Natural killer cell (primary cell): Measurements from ENCODE around the gene JPH4. TPM values are rescaled to one million over a fixed set of nuclear protein-coding genes. Genes with fewer than 3 reads are reported as not detected.
A peak's percentile ranks its signal among the peaks of the same experiment; 100 is the strongest.

Experiments
- ATAC-seq, 3 donors: fragments of 150-1000 bp in 2 of 3; fragments of 200-7000 bp in 1 of 3; cut with Tn5 transposase; 1 replicate in 1 of 3; 2 replicates in 2 of 3; pipeline ENCODE4 v1.10.0; 2021; ENCODE audit warnings: mild to moderate bottlenecking in 2 of 3, moderate library complexity in 2 of 3
- DNase-seq, 2 donors: peaks; one replicate each; pipeline versions ENCODE4 v3.0.0 to v3.0.0-alpha.2; 2013 to 2021; ENCODE audit warnings: mixed read lengths in 1 of 2
- H3K27ac ChIP-seq: one replicate; pipeline ENCODE4 v1.5.1; 2013; ENCODE audit warnings: mild to moderate bottlenecking, low read length
- H3K27me3 ChIP-seq: one replicate; pipeline ENCODE4 v1.6.1; 2013; ENCODE audit warnings: low read length; ENCODE audit not compliant: control insufficient read depth, insufficient read depth
- H3K36me3 ChIP-seq: one replicate; pipeline ENCODE4 v1.6.1; 2013; ENCODE audit warnings: low read length; ENCODE audit not compliant: control insufficient read depth, insufficient read depth
- H3K4me1 ChIP-seq: one replicate; pipeline ENCODE4 v1.6.1; 2013; ENCODE audit warnings: low read length; ENCODE audit not compliant: control insufficient read depth, insufficient read depth
- H3K4me3 ChIP-seq: one replicate; pipeline ENCODE4 v1.5.1; 2013; ENCODE audit warnings: low read length
- H3K9me3 ChIP-seq: one replicate; pipeline ENCODE4 v1.6.1; 2013; ENCODE audit warnings: low read length; ENCODE audit not compliant: control insufficient read depth, insufficient read depth
- H3K27ac Mint-ChIP-seq, 2 donors: one replicate each; pipeline ENCODE4 v1.8.0; 2022; ENCODE audit warnings: mild to moderate bottlenecking in 2 of 2, mixed read lengths in 2 of 2, moderate library complexity in 1 of 2
- H3K27me3 Mint-ChIP-seq, 2 donors: one replicate each; pipeline ENCODE4 v1.8.0; 2022; ENCODE audit warnings: low read depth in 2 of 2, mixed read lengths in 2 of 2
- H3K36me3 Mint-ChIP-seq: one replicate; pipeline ENCODE4 v1.8.0; 2022; ENCODE audit warnings: mixed read lengths
- H3K4me1 Mint-ChIP-seq, 2 donors: one replicate each; pipeline ENCODE4 v1.8.0; 2022; ENCODE audit warnings: mixed read lengths in 2 of 2
- H3K4me3 Mint-ChIP-seq: one replicate; pipeline ENCODE4 v1.8.0; 2022; ENCODE audit warnings: mild to moderate bottlenecking, moderate library complexity, mixed read lengths
- H3K9me3 Mint-ChIP-seq, 2 donors: one replicate each; pipeline ENCODE4 v1.8.0; 2022; ENCODE audit warnings: mixed read lengths in 2 of 2
- CTCF ChIP-seq: fragments of 200-600 bp; IDR thresholded peaks from one replicate; pipeline ENCODE4 v1.8.0; 2022; ENCODE audit warnings: antibody characterized with exemption
- WGBS: methylation state at CpG from one replicate; pipeline ENCODE4 v1.1.7; 2013; ENCODE audit warnings: missing lambda C conversion rate; ENCODE audit not compliant: insufficient coverage; 5-methylcytosine and 5-hydroxymethylcytosine counted together
- intact Hi-C: fragments of 100-400 bp; cut with micrococcal nuclease; formaldehyde crosslinking; loops from one replicate; pipeline ENCODE4 v1.14.2; 2022
- total RNA-seq, 4 donors: library from RNA; stranded (reverse); fragments of 120-200 nt in 1 of 4; gene quantifications; one replicate each; pipeline versions ENCODE4 v1.2.3 to v1.2.4, GENCODE V29; 2013 to 2022

The JPH4 gene
- total RNA-seq, 3 donors from 2014 or later (not counting 1 experiment from before 2014, with no cell fraction given), result 0.25 TPM; not detected in 2

GRCh38 chr14:23572524-23572828, 6.1 kb downstream of the JPH4 start:
- H3K27me3 Mint-ChIP-seq, result peaks cover 16 to 40% of the 10 kb centered on the region in 2 donors
- peak overlapping the region in 1 of 2 donors; percentile 3 for H3K27ac Mint-ChIP-seq
- ATAC-seq, result no peak
- Histone ChIP-seq H3K27ac (no peak overlapping the region), H3K9me3 (no peaks in the 10 kb centered on the region), H3K4me1 (peaks cover 24% of the 10 kb centered on the region), H3K36me3 (no peaks in the 10 kb centered on the region), H3K27me3 (peaks cover 13% of the 10 kb centered on the region), H3K4me3 (no peak overlapping the region)
- 37% methylated on average over 4 of the region's 4 CpGs for WGBS
- peaks cover 16 to 38% of the 10 kb centered on the region in 2 donors for H3K4me1 Mint-ChIP-seq
- intact Hi-C loops, result no loop called here
- no peaks in the 10 kb centered on the region for H3K9me3 Mint-ChIP-seq
- H3K4me3 Mint-ChIP-seq, result no peak overlapping the region
- H3K36me3 Mint-ChIP-seq, result no peaks in the 10 kb centered on the region
- no peak for TF ChIP-seq CTCF
- DNase-seq, result no peak

GRCh38 chr14:23571701-23572523, 6.7 kb downstream of the JPH4 start:
- intact Hi-C loops, result no loop called here
- DNase-seq, result peak in 1 of 2 donors; percentile 1
- H3K27me3 ChIP-seq, result peaks cover 10% of the 10 kb centered on the region
- peaks cover 22% of the 10 kb centered on the region for H3K4me1 ChIP-seq
- Mint-ChIP-seq H3K9me3 (no peaks in the 10 kb centered on the region), H3K27me3 (peaks cover 15 to 37% of the 10 kb centered on the region in 2 donors), H3K27ac (peak overlapping the region in 1 of 2 donors; percentile 3), H3K4me3 (no peak overlapping the region), H3K4me1 (peaks cover 19 to 40% of the 10 kb centered on the region in 2 donors), H3K36me3 (no peaks in the 10 kb centered on the region)
- no peak overlapping the region for H3K4me3 ChIP-seq
- no peaks in the 10 kb centered on the region for H3K36me3 ChIP-seq
- H3K27ac ChIP-seq, result no peak overlapping the region
- H3K9me3 ChIP-seq, result no peaks in the 10 kb centered on the region
- ATAC-seq, result no peak
- WGBS, result 57% methylated on average over 14 of the region's 14 CpGs
- no peak for TF ChIP-seq CTCF

GRCh38 chr14:23570806-23571483, 7.6 kb downstream of the JPH4 start:
- 86% methylated on average over 23 of the region's 23 CpGs for WGBS
- H3K27me3 Mint-ChIP-seq, result peaks cover 8 to 29% of the 10 kb centered on the region in 2 donors
- no peak overlapping the region for H3K27ac ChIP-seq

More at GRCh38 chr14:23570806-23571483, 7.6 kb downstream of the JPH4 start:
- DNase-seq, result no peak
- Histone ChIP-seq H3K9me3 (no peaks in the 10 kb centered on the region), H3K27me3 (peaks cover 2% of the 10 kb centered on the region), H3K4me1 (peaks cover 24% of the 10 kb centered on the region), H3K4me3 (no peak overlapping the region), H3K36me3 (no peaks in the 10 kb centered on the region)
- peaks cover 21 to 40% of the 10 kb centered on the region in 2 donors for H3K4me1 Mint-ChIP-seq
- no peaks in the 10 kb centered on the region for H3K9me3 Mint-ChIP-seq
- no peak for ATAC-seq
- intact Hi-C loops, result no loop called here
- no peaks in the 10 kb centered on the region for H3K36me3 Mint-ChIP-seq
- no peak overlapping the region for H3K4me3 Mint-ChIP-seq
- no peak for TF ChIP-seq CTCF
- H3K27ac Mint-ChIP-seq, result no peak overlapping the region
